Astrocyte (in vitro differentiated cells and primary cell): ENCODE results near the gene TANGO2. TPM values are rescaled to one million over a fixed set of nuclear protein-coding genes. Genes with fewer than 3 reads are reported as not detected.
A peak's percentile ranks its signal among the peaks of the same experiment; 100 is the strongest.

Experiments
- DNase-seq: peaks from one replicate; pipeline ENCODE4 v3.0.0-alpha.2; 2010; ENCODE audit warnings: low read depth
- FAIRE-seq: peaks from 2 replicates; lab custom pipeline; 2011; peaks lifted over from hg19 to GRCh38; lab: Jason Lieb, UNC
- H2AFZ ChIP-seq: 2 replicates; pipeline ENCODE4 v1.6.0; 2012; ENCODE audit warnings: low read depth, low read length, inconsistent platforms
- H3K27ac ChIP-seq: 2 replicates; pipeline ENCODE4 v1.5.1; 2011; ENCODE audit warnings: low read depth, low read length, inconsistent platforms
- H3K27me3 ChIP-seq: 2 replicates; pipeline ENCODE4 v1.6.0; 2011; ENCODE audit warnings: low read length, inconsistent platforms; ENCODE audit not compliant: insufficient read depth
- H3K36me3 ChIP-seq: 2 replicates; pipeline ENCODE4 v1.5.1; 2011; ENCODE audit warnings: low read length, inconsistent platforms; ENCODE audit not compliant: insufficient read depth
- H3K4me1 ChIP-seq: 2 replicates; pipeline ENCODE4 v1.5.1; 2011; ENCODE audit warnings: low read length, inconsistent platforms; ENCODE audit not compliant: insufficient read depth
- H3K4me2 ChIP-seq: 2 replicates; pipeline ENCODE4 v1.6.0; 2012; ENCODE audit warnings: low read length, inconsistent platforms
- H3K4me3 ChIP-seq: 2 replicates; pipeline ENCODE4 v1.5.1; 2011; ENCODE audit warnings: low read depth, mild to moderate bottlenecking, low read length, inconsistent platforms; ENCODE audit not compliant: insufficient read depth
- H3K79me2 ChIP-seq: 2 replicates; pipeline ENCODE4 v1.6.0; 2012; ENCODE audit warnings: mild to moderate bottlenecking, low read length, inconsistent platforms; ENCODE audit not compliant: insufficient read depth
- H3K9ac ChIP-seq: 2 replicates; pipeline ENCODE4 v1.6.0; 2012; ENCODE audit warnings: mild to moderate bottlenecking, low read length, inconsistent platforms
- H3K9me3 ChIP-seq: 2 replicates; pipeline ENCODE4 v1.5.1; 2012; ENCODE audit warnings: low read depth, mild to moderate bottlenecking, low read length, inconsistent platforms; ENCODE audit not compliant: insufficient read depth
- H4K20me1 ChIP-seq: 2 replicates; pipeline ENCODE4 v1.6.0; 2012; ENCODE audit warnings: low read length, inconsistent platforms; ENCODE audit not compliant: insufficient read depth
- H3K27ac Mint-ChIP-seq: one replicate; pipeline ENCODE4 v1.8.0; 2021; ENCODE audit warnings: mild to moderate bottlenecking, mixed read lengths; ENCODE audit not compliant: unreplicated experiment
- H3K27me3 Mint-ChIP-seq: one replicate; pipeline ENCODE4 v1.8.0; 2021; ENCODE audit warnings: low read depth, mixed read lengths; ENCODE audit not compliant: unreplicated experiment
- H3K36me3 Mint-ChIP-seq: one replicate; pipeline ENCODE4 v1.8.0; 2021; ENCODE audit warnings: low read depth, mixed read lengths; ENCODE audit not compliant: unreplicated experiment
- H3K4me1 Mint-ChIP-seq: one replicate; pipeline ENCODE4 v1.8.0; 2021; ENCODE audit warnings: low read depth, mixed read lengths; ENCODE audit not compliant: unreplicated experiment
- H3K4me3 Mint-ChIP-seq: one replicate; pipeline ENCODE4 v1.8.0; 2021; ENCODE audit warnings: mild to moderate bottlenecking, moderate library complexity, mixed read lengths; ENCODE audit not compliant: unreplicated experiment
- H3K9me3 Mint-ChIP-seq: one replicate; pipeline ENCODE4 v1.8.0; 2021; ENCODE audit warnings: mild to moderate bottlenecking, mixed read lengths; ENCODE audit not compliant: unreplicated experiment
- EZH2 ChIP-seq: IDR thresholded peaks from 2 replicates; pipeline ENCODE4 v1.6.1; 2012; ENCODE audit warnings: mild to moderate bottlenecking, low read length, inconsistent platforms; ENCODE audit not compliant: insufficient read depth
- total RNA-seq: library from RNA; stranded (reverse); gene quantifications from 2 replicates; pipeline ENCODE4 v1.2.1, GENCODE V29; 2021
- TF ChIP-seq, protein P1 (sequence below): IDR thresholded peaks from 2 replicates; pipeline ENCODE4 v1.5.1; 2011; ENCODE audit warnings: low read depth, mild to moderate bottlenecking, inconsistent platforms, low read length, moderate library complexity; ENCODE audit not compliant: insufficient read depth

Gene TANGO2
- total RNA-seq, 1 donor from 2014 or later = 28.0 TPM

DNA sequence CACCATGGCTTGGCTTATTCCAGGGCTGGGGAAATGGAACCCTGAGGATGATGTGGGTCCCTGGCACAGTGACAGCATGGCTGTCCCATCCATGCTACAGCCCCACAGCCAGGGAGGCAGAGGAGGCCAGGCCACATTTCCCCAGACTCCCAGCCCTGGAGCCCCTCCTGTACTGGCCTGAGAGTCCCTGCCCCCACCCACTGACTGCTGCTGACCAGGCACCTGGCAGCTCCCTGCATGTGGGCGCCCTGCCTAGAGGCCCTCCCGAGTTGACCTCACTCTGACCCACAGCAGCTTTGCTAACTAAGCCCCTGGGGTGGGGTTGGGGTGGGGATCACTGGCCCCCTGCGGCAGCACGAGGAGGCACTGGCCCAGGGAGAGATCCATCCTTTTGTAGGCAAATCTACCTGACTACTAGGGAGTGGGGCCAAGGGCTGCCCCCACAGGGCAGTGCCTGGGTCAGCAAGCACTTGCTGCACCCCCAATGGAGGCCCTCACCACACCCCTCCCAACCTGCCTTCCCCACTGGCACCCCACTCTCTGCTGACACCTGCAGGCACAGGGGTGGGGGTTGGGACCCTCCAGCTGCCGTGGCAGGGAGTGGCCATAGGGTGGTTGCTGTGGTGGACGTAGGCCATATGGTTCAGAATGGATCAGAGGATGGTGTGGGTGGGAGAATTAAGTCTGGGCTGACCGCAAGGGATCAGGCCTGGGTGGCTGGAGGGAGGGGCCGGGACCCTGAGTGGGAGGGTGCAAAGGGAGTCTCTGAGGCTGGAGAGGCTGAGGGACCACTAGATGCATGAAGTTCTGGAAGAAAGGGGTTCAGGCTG is 21.7 kb upstream of the TANGO2 start:
- TF ChIP-seq, protein P1, sequence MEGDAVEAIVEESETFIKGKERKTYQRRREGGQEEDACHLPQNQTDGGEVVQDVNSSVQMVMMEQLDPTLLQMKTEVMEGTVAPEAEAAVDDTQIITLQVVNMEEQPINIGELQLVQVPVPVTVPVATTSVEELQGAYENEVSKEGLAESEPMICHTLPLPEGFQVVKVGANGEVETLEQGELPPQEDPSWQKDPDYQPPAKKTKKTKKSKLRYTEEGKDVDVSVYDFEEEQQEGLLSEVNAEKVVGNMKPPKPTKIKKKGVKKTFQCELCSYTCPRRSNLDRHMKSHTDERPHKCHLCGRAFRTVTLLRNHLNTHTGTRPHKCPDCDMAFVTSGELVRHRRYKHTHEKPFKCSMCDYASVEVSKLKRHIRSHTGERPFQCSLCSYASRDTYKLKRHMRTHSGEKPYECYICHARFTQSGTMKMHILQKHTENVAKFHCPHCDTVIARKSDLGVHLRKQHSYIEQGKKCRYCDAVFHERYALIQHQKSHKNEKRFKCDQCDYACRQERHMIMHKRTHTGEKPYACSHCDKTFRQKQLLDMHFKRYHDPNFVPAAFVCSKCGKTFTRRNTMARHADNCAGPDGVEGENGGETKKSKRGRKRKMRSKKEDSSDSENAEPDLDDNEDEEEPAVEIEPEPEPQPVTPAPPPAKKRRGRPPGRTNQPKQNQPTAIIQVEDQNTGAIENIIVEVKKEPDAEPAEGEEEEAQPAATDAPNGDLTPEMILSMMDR = no peak
- no peak for TF ChIP-seq EZH2
- Histone ChIP-seq H3K27ac (no peak overlapping the region), H3K4me1 (peaks cover 19% of the 10 kb centered on the region), H3K36me3 (no peaks in the 10 kb centered on the region), H4K20me1 (no peaks in the 10 kb centered on the region), H3K79me2 (no peaks in the 10 kb centered on the region), H3K27me3 (peaks cover 6% of the 10 kb centered on the region), H3K4me3 (no peak overlapping the region), H3K9ac (no peak overlapping the region), H2AFZ (no peak overlapping the region), H3K9me3 (peaks cover 2% of the 10 kb centered on the region), H3K4me2 (no peak overlapping the region)
- H3K36me3 Mint-ChIP-seq = peaks cover 4% of the 10 kb centered on the region
- peaks cover 13% of the 10 kb centered on the region for H3K4me1 Mint-ChIP-seq
- no peak overlapping the region for H3K27ac Mint-ChIP-seq
- peaks cover 4% of the 10 kb centered on the region for H3K9me3 Mint-ChIP-seq
- peak; percentile 20 for DNase-seq
- H3K27me3 Mint-ChIP-seq = peaks cover 1% of the 10 kb centered on the region
- no peak overlapping the region for H3K4me3 Mint-ChIP-seq
- no peak for FAIRE-seq

DNA sequence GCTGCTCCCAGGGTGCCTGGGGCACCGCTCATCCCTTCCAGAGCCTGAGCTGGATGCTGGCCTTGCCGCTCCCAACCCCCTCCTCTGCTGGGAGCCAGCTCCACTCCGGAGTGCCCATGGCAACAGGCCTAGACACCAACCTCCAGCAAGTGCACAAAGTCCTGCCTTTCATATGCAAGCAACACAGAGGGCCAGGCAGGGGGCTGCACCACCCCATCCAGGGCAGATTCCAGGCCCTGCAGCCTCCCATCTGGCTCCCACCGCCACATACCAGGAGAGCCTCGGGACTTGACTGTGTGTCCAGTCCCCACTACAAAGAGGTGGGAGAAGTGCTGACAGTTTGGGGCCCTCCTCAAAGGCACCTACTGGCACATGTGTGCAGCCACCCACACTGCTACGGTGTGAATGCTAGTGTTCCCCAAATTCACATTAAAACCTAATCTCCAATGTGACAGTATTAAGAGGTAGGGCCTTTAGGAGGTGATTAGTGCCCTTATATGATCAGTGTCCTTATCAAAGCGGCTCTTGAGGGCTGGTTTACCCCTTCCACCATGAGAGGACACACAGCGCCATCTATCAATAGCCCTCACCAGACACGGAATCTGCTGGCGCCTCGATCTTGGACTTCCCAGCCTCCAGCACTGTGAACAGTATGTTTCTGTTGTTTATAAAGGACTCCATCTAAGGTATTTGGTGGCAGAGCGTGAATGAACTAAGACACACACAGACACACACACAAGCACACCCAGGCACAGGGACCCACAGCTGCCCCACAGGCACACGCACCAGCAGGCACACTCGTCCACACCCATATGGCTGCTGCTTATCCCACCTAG is 20.4 kb upstream of the TANGO2 start:
- Mint-ChIP-seq H3K4me3 (no peak overlapping the region), H3K36me3 (peaks cover 6% of the 10 kb centered on the region), H3K4me1 (peaks cover 9% of the 10 kb centered on the region), H3K9me3 (peaks cover 4% of the 10 kb centered on the region), H3K27me3 (peaks cover 1% of the 10 kb centered on the region), H3K27ac (no peak overlapping the region)
- no peak overlapping the region for H3K27ac ChIP-seq
- H3K36me3 ChIP-seq = no peaks in the 10 kb centered on the region
- DNase-seq = no peak
- no peaks in the 10 kb centered on the region for H4K20me1 ChIP-seq
- H3K9ac ChIP-seq = no peak overlapping the region
- H3K4me1 ChIP-seq = peaks cover 18% of the 10 kb centered on the region
- H3K27me3 ChIP-seq = peaks cover 6% of the 10 kb centered on the region
- no peak overlapping the region for H3K4me2 ChIP-seq
- FAIRE-seq = no peak
- H3K4me3 ChIP-seq = no peak overlapping the region
- H3K9me3 ChIP-seq = peaks cover 3% of the 10 kb centered on the region
- no peaks in the 10 kb centered on the region for H3K79me2 ChIP-seq
- no peak overlapping the region for H2AFZ ChIP-seq
- TF ChIP-seq, protein P1 = no peak
- no peak for TF ChIP-seq EZH2
